Right lobe of liver (tissue), 4 donors: ENCODE results near the gene ACTRT2.

Experiments
- POLR2A ChIP-seq: fragments of 450-650 bp; IDR thresholded peaks from one replicate; pipeline ENCODE4 v1.6.1; 2017; ENCODE audit warnings: antibody characterized with exemption, mild to moderate bottlenecking
- TF ChIP-seq, protein P1 (sequence below), 4 donors: fragments of 200-600 bp in 3 of 4; fragments of 450-650 bp in 1 of 4; IDR thresholded peaks; one replicate each; pipeline versions ENCODE4 v1.5.1 to v1.8.0; 2016 to 2022; ENCODE audit warnings: antibody characterized with exemption in 4 of 4, mild to moderate bottlenecking in 2 of 4
- donor health status: DM: no; HTN: no; CAD: no.
- donor health status: DM: no; HTN: no; CAD: no.
- donor health status: DM: no; HTN: yes; CAD: no.

DNA sequence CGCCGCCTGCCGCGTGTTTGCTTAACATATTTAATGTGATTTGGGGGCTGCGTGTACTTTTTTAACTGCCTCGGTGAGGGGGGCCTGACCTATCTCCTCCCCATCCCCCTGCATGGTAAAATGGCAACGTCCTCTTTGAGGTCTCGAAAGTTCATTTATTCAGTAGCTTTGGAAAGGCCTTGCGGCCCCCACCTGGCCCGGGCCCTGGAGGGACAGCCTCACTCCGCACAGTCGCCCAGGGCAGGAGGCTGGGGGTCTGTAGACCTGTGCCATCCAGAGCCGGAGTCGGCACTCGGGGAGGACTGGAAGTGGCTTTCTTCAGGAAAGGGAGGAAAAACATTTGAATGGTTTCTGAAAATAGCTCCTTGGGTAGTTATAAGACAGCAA, 38.0 kb upstream of the ACTRT2 start:
- TF ChIP-seq, protein P1, sequence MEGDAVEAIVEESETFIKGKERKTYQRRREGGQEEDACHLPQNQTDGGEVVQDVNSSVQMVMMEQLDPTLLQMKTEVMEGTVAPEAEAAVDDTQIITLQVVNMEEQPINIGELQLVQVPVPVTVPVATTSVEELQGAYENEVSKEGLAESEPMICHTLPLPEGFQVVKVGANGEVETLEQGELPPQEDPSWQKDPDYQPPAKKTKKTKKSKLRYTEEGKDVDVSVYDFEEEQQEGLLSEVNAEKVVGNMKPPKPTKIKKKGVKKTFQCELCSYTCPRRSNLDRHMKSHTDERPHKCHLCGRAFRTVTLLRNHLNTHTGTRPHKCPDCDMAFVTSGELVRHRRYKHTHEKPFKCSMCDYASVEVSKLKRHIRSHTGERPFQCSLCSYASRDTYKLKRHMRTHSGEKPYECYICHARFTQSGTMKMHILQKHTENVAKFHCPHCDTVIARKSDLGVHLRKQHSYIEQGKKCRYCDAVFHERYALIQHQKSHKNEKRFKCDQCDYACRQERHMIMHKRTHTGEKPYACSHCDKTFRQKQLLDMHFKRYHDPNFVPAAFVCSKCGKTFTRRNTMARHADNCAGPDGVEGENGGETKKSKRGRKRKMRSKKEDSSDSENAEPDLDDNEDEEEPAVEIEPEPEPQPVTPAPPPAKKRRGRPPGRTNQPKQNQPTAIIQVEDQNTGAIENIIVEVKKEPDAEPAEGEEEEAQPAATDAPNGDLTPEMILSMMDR (IDR thresholded peaks at IDR 0.05), result no peak
- TF ChIP-seq POLR2A, result no peak
